GM12865 (cell line): ENCODE results near the gene RPH3AL.
"Not testable (repeated sequence)": the region's sequence is repeated elsewhere in the genome, so short reads cannot be mapped to it uniquely, and the experiment has no call there.

Experiments
- DNase-seq: peaks from one replicate; pipeline ENCODE4 v3.0.0; 2010; ENCODE audit warnings: low read depth
- H3K4me3 ChIP-seq: 2 replicates; pipeline ENCODE4 v1.5.1; 2011; ENCODE audit warnings: mild to moderate bottlenecking, low read depth, low read length, control low read depth
- CTCF ChIP-seq: IDR thresholded peaks from 2 replicates; pipeline ENCODE4 v1.5.1; 2011; ENCODE audit warnings: low read length, control low read depth, low read depth, inconsistent platforms; ENCODE audit not compliant: insufficient read depth; ENCODE audit errors: missing control alignments

Gene RPH3AL

DNA sequence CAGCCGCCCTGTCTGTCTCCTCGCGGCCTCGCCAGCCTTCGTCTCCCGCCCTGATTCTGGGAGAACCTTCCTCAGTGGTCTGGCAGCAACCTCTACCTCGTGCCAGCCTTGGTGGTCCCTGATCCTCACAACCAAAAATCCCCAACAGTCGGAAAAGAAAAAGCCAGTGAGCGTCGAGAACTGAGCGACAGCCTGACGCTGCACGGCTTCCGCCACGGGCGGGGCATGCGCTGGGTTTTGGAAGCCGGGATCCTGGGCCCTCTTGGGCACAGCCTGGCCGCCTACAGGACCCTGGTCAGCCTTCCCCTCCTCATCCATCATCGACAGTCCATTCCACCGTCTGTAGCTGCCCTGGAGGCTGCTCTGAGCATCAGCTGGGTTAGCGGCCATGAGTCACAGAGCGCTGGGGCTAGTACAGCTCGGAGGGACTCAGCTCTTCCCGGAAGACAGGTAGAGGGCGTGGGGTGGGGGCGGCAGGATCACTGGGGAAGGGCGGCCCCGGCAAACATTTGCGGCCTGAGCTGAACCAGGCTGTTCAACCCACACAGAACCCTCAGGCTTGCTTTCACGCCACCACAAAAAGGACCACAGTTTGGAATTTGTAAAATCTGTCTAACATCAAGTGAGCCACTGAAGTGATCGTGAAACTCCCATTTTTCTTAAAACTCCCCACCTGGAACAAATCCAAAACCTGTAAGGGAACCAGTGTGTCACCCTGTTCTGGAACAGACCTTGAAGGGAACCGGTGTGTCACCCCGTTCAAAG, 115.8 kb downstream of the RPH3AL start:
- H3K4me3 ChIP-seq: no peak overlapping the region
- no peak for TF ChIP-seq CTCF
- DNase-seq: no peak

DNA sequence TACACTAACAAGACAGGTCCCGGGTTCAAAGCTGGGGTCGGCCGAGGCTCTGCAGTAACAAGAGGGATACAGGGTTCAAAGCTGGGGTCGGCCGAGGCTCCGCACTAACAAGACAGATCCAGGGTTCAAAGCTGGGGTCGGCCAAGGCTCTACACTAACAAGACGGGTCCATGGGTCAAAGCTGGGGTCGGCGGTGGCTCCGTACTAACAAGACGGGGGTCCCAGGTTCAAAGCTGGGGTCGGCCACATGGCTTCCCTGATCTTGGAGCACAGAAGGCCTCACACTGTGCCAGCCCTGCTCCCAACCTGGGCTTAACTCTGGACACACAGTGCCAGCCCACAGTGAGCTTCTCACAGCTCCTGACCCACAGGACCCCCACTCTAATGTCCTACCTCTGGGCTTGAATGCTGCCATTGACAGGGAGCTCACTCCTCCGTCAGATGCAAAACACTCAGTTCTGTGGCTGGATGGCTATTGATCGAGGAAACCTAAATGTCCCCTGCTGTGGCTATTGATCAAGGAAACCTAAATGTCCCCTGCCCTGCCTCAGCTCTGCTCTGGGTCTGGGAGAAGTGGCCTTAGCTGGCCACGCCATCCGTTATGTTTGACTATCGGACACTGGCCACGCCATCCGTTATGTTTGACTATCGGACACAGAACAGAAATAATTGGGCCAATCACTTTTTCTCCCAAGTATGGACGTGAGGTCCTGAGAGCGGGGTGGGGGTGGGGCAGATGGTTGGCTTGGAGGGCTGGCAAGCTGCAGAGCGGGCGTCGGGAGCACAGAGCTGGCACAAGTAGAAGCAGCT, 116.6 kb downstream of the RPH3AL start:
- no peak overlapping the region for H3K4me3 ChIP-seq
- TF ChIP-seq CTCF: no peak
- DNase-seq: no peak

DNA sequence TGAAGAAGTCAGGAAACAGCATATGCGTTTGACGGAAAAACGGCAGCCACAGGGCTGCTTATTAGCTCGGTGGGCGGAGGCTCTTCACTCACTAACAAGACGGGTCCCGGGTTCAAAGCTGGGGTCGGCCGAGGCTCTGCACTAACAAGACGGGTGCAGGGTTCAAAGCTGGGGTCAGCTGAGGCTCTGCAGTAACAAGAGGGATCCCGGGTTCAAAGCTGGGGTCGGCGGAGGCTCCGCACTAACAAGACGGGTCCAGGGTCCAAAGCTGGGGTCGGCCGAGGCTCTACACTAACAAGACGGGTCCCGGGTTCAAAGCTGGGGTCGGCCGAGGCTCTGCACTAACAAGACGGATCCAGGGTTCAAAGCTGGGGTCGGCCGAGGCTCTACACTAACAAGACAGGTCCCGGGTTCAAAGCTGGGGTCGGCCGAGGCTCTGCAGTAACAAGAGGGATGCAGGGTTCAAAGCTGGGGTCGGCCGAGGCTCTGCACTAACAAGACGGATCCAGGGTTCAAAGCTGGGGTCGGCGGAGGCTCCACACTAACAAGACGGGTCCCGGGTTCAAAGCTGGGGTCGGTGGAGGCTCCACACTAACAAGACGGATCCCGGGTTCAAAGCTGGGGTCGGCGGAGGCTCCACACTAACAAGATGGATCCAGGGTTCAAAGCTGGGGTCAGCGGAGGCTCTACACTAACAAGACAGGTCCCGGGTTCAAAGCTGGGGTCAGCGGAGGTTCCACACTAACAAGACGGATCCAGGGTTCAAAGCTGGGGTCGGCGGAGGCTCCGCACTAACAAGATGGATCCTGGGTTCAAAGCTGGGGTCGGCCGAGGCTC, 117.4 kb downstream of the RPH3AL start:
- not testable (repeated sequence) for DNase-seq, H3K4me3 ChIP-seq

DNA sequence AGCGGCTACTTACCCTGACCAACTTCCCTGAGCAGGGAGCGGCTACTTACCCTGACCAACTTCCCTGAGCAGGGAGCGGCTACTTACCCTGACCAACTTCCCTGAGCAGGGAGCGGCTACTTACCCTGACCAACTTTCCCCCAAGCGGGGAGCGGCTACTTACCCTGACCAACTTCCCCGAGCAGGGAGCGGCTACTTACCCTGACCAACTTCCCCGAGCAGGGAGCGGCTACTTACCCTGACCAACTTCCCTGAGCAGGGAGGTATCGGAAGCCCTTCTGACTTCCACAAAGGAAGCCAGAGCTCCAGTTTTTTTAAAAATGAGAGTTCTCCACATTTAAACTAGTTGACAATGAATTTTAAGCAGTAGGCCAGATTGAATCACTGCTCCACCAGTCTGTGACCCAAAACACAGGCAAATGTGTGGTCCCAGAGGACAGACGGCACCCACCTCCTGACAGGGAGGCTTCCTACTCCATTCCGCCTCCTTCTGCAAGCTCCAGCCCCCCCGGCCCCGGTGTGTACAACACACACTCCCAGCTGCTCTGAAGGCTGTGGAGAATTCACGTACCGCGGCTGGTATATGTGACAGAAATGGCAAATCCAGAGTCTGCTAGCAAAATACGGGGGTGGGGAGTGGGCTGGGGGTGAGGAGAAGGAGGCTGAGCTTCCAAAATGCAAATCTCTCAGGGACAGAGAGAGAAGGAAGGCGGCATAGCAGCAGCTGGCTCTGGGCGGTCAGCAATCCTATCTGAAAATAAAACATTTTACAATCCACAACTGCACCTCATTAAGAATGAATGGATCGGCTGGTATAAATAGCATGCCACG, 118.2 kb downstream of the RPH3AL start:
- not testable (repeated sequence) for H3K4me3 ChIP-seq, DNase-seq

GRCh38 chr17:233473-233941, 119.1 kb downstream of the RPH3AL start:
- DNase-seq: peak; percentile 58
- H3K4me3 ChIP-seq: no peak overlapping the region
- no peak for TF ChIP-seq CTCF

GRCh38 chr17:231966-232807, 120.4 kb downstream of the RPH3AL start:
- H3K4me3 ChIP-seq: no peak overlapping the region
- DNase-seq: peak; percentile 43
- TF ChIP-seq CTCF: no peak
